IMR-90 (cell line): ENCODE data around the gene LRCH4. TPM values are rescaled to one million over a fixed set of nuclear protein-coding genes. Genes with fewer than 3 reads are reported as not detected.

ENCODE experiments used
- ATAC-seq: fragments of 200-7000 bp; cut with Tn5 transposase; 2 replicates; pipeline ENCODE4 v1.9.1; 2020; ENCODE audit warnings: low read depth, mild to moderate bottlenecking, moderate library complexity
- BruUV-seq: library from RNA; stranded (reverse); fragments of 400-500 nt; replicated peaks from 2 replicates; lab custom pipeline; 2021; lab: Mats Ljungman, UMichigan
- CTCF ChIA-PET: fragments of 300-600 bp; formaldehyde crosslinking; extraction: SDS; loops from one replicate; lab custom pipeline; 2021; ENCODE audit warnings: antibody characterized with exemption; lab: Yijun Ruan, JAX
- POLR2A ChIA-PET: fragments of 300-600 bp; sonication (Branson Sonifier 250); formaldehyde crosslinking; loops from one replicate; lab custom pipeline; 2022; ENCODE audit warnings: antibody characterized with exemption; ENCODE audit not compliant: unreplicated experiment; lab: Charles Lee
- DNase-seq: peaks from one replicate; pipeline ENCODE4 v3.0.0; 2013
- H2AFZ ChIP-seq: replicated peaks from 2 replicates; pipeline ENCODE3; 2013; ENCODE audit warnings: low read length, mild to moderate bottlenecking; ENCODE audit not compliant: poor library complexity
- H2AK5ac ChIP-seq: 2 replicates; pipeline ENCODE4 v1.6.1; 2013; ENCODE audit warnings: low read depth, low read length, inconsistent platforms
- H2AK9ac ChIP-seq: replicated peaks from 2 replicates; pipeline ENCODE3; 2013; ENCODE audit warnings: mild to moderate bottlenecking, low read depth, low read length, moderate library complexity; ENCODE audit not compliant: poor library complexity
- H2BK120ac ChIP-seq: 2 replicates; pipeline ENCODE4 v1.6.1; 2013; ENCODE audit warnings: low read depth, low read length, inconsistent platforms
- H2BK15ac ChIP-seq: 3 replicates; pipeline ENCODE4 v1.6.1; 2013; ENCODE audit warnings: low read depth, low read length, inconsistent platforms
- H2BK20ac ChIP-seq: 2 replicates; pipeline ENCODE4 v1.6.1; 2013; ENCODE audit warnings: low read depth, mild to moderate bottlenecking, inconsistent platforms, low read length, moderate library complexity
- H2BK5ac ChIP-seq: 2 replicates; pipeline ENCODE4 v1.6.1; 2013; ENCODE audit warnings: mild to moderate bottlenecking, low read depth, low read length, inconsistent platforms; ENCODE audit not compliant: poor library complexity, severe bottlenecking
- H3K14ac ChIP-seq: replicated peaks from 2 replicates; pipeline ENCODE4 v1.6.1; 2013; ENCODE audit warnings: low read depth, low read length, inconsistent platforms
- H3K18ac ChIP-seq: 2 replicates; pipeline ENCODE4 v1.6.1; 2013; ENCODE audit warnings: low read depth, low read length, control low read depth
- H3K23ac ChIP-seq: 2 replicates; pipeline ENCODE4 v1.6.1; 2013; ENCODE audit warnings: low read depth, low read length, inconsistent platforms
- H3K27ac ChIP-seq: 2 replicates; pipeline ENCODE4 v1.5.1; 2013; ENCODE audit warnings: mild to moderate bottlenecking, control low read depth, low read length; ENCODE audit not compliant: insufficient read depth
- H3K27me3 ChIP-seq: 2 replicates; pipeline ENCODE4 v1.6.1; 2013; ENCODE audit warnings: low read length; ENCODE audit not compliant: control insufficient read depth, insufficient read depth
- H3K36me3 ChIP-seq: 2 replicates; pipeline ENCODE4 v1.6.1; 2013; ENCODE audit warnings: low read length, mixed read lengths; ENCODE audit not compliant: control insufficient read depth, insufficient read depth
- H3K4ac ChIP-seq: 2 replicates; pipeline ENCODE4 v1.6.1; 2013; ENCODE audit warnings: low read depth, low read length, inconsistent platforms
- H3K4me1 ChIP-seq: 2 replicates; pipeline ENCODE4 v1.6.1; 2013; ENCODE audit warnings: low read length, mixed read lengths; ENCODE audit not compliant: control insufficient read depth, insufficient read depth
- H3K4me2 ChIP-seq: 2 replicates; pipeline ENCODE4 v1.6.1; 2013; ENCODE audit warnings: low read depth, mild to moderate bottlenecking, control low read depth, low read length, moderate library complexity
- H3K4me3 ChIP-seq: 2 replicates; pipeline ENCODE4 v1.5.1; 2013; ENCODE audit warnings: low read depth, mild to moderate bottlenecking, control low read depth, low read length, moderate library complexity; ENCODE audit not compliant: insufficient read depth
- H3K56ac ChIP-seq: 2 replicates; pipeline ENCODE4 v1.6.1; 2013; ENCODE audit warnings: low read length, inconsistent platforms; ENCODE audit not compliant: insufficient read depth; ENCODE audit errors: extremely low read depth
- H3K79me1 ChIP-seq, 2 experiments: 2 replicates each; pipeline ENCODE4 v1.6.1; 2013; ENCODE audit warnings: low read length in 2 of 2, inconsistent platforms in 1 of 2, low read depth in 1 of 2
- H3K9ac ChIP-seq: 2 replicates; pipeline ENCODE4 v1.6.1; 2013; ENCODE audit warnings: low read depth, low read length, control low read depth
- H3K9me1 ChIP-seq: 2 replicates; pipeline ENCODE4 v1.6.1; 2013; ENCODE audit warnings: low read length, inconsistent platforms; ENCODE audit not compliant: insufficient read depth
- H3K9me3 ChIP-seq: 2 replicates; pipeline ENCODE4 v1.6.1; 2013; ENCODE audit warnings: low read length; ENCODE audit not compliant: control insufficient read depth, insufficient read depth
- H4K20me1 ChIP-seq: 2 replicates; pipeline ENCODE4 v1.6.1; 2013; ENCODE audit warnings: low read length, inconsistent platforms; ENCODE audit not compliant: insufficient read depth
- H4K5ac ChIP-seq: 2 replicates; pipeline ENCODE4 v1.6.1; 2013; ENCODE audit warnings: mild to moderate bottlenecking, low read depth, low read length, control low read depth
- H4K8ac ChIP-seq, 2 experiments: 2 replicates each; pipeline ENCODE4 v1.6.1; 2013; ENCODE audit warnings: low read depth in 2 of 2, low read length in 2 of 2, control low read depth in 1 of 2, inconsistent platforms in 1 of 2
- H4K91ac ChIP-seq: 2 replicates; pipeline ENCODE4 v1.6.1; 2013; ENCODE audit warnings: low read depth, low read length, inconsistent platforms; ENCODE audit not compliant: insufficient read depth
- MXI1 ChIP-seq: IDR thresholded peaks from 2 replicates; pipeline ENCODE4 v1.6.1; 2012; ENCODE audit warnings: low read depth, mild to moderate bottlenecking, low read length, moderate library complexity, borderline replicate concordance
- WGBS, 2 experiments: methylation state at CpG; one replicate each; pipeline versions ENCODE4 v1.1.5 to v1.1.7; 2013; ENCODE audit warnings: missing lambda C conversion rate in 2 of 2; ENCODE audit not compliant: insufficient read length in 1 of 2; ENCODE audit errors: extremely low coverage in 2 of 2; 5-methylcytosine and 5-hydroxymethylcytosine counted together
- dilution Hi-C: fragments of 300-500 bp; cut with HindIII; formaldehyde crosslinking; loops from one replicate; pipeline ENCODE4 v1.14.3; 2018; ENCODE audit warnings: low sequenced_read_pairs; ENCODE audit not compliant: unreplicated experiment
- in situ Hi-C: fragments of 300-500 bp; cut with MboI; formaldehyde crosslinking; loops from 3 replicates; pipeline ENCODE4 v1.14.3; 2019; ENCODE audit warnings: low sequenced_read_pairs, inconsistent platforms, mixed read lengths
- intact Hi-C: fragments of 100-400 bp; cut with micrococcal nuclease; formaldehyde crosslinking; loops from 2 replicates; pipeline ENCODE4 v1.10.0; 2022
- polyA plus RNA-seq, 3 experiments: library from polyadenylated mRNA; depleted of rRNA; stranded (reverse); fragments of >200 nt; gene quantifications; 2 replicates each; pipeline ENCODE4 v1.2.3, GENCODE V29; 2012; ENCODE audit warnings: low replicate concordance in 1 of 3
- total RNA-seq: library from RNA; depleted of rRNA; stranded (reverse); fragments of >200 nt; gene quantifications from 2 replicates; pipeline ENCODE4 v1.2.3, GENCODE V29; 2012

The LRCH4 gene
- total and polyA plus RNA-seq, 2 of the 4 experiments (the other 2 are of a cell fraction), result 5.0 to 41.3 TPM

DNA sequence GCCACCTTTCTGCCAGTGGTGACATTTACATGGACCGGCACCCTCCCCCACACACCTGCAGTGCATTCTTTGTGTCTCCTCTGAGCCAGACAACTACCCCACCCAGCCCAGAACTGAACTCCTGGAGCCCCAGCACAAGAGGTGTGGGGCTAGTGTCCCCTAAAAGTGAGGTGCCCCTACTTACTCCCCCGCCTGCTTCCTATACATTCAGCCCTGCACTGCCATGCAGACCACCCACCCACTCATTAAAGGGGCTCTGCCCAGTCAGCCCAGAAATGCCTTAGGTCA lies 14.2 kb downstream of the LRCH4 start:
- H2AK9ac ChIP-seq, result no peak overlapping the region
- ChIA-PET POLR2A (no interaction called here), CTCF (no interaction called here)
- H3K56ac ChIP-seq, result no peak overlapping the region
- no peak overlapping the region for H2BK15ac ChIP-seq
- H3K4ac ChIP-seq, result no peak overlapping the region
- H4K8ac ChIP-seq, result no peak overlapping the region
- H2AK5ac ChIP-seq, result no peak overlapping the region
- no peak overlapping the region for H3K4me3 ChIP-seq
- WGBS, 2 experiments, result no CpG with 5 or more reads among the region's 2 CpGs
- no peak overlapping the region for H4K91ac ChIP-seq
- no peak overlapping the region for H3K9ac ChIP-seq
- H2AFZ ChIP-seq, result no peak overlapping the region
- BruUV-seq, result no TSS peak
- DNase-seq (no peak), ATAC-seq (no peak)
- no peaks in the 10 kb centered on the region for H3K9me3 ChIP-seq
- H2BK20ac ChIP-seq, result no peak overlapping the region
- dilution Hi-C loops, result no loop called here
- no peak overlapping the region for H2BK5ac ChIP-seq
- peaks cover 4% of the 10 kb centered on the region; the same call in 1 of the 2 replicates for H3K9me1 ChIP-seq
- peaks cover 2% of the 10 kb centered on the region; the same call in 1 of the 2 replicates for H3K4me1 ChIP-seq
- H4K5ac ChIP-seq, result no peak overlapping the region
- peaks cover 25% of the 10 kb centered on the region for H3K36me3 ChIP-seq
- H2BK120ac ChIP-seq, result no peak overlapping the region
- H3K4me2 ChIP-seq, result no peak overlapping the region
- H3K27ac ChIP-seq, result no peak overlapping the region
- 0 out of 4 replicates have a peak, but pooled peaks cover 0 to 3% of the 10 kb centered on the region in 2 experiments for H3K79me1 ChIP-seq
- no peak overlapping the region for H3K18ac ChIP-seq
- no peak overlapping the region for H3K14ac ChIP-seq
- no peaks in the 10 kb centered on the region for H4K20me1 ChIP-seq
- in situ Hi-C loops, result no loop called here
- intact Hi-C loops, result no loop called here
- peaks cover 3% of the 10 kb centered on the region; the same call in 1 of the 2 replicates for H3K27me3 ChIP-seq
- no peak for TF ChIP-seq MXI1
- H3K23ac ChIP-seq, result no peak overlapping the region
